ENCODE measurements around the gene MPHOSPH9. TPM values are rescaled to one million over a fixed set of nuclear protein-coding genes. Genes with fewer than 3 reads are reported as not detected.

MPHOSPH9 gene
- total RNA-seq, 1 donor: 68.9 TPM

GRCh38 chr12:123127182-123127495 is 105.8 kb downstream of the MPHOSPH9 start:
- TF ChIP-seq CTCF (IDR thresholded peaks at IDR 0.05; ENCODE audit: insufficient read depth, low read length): no peak
- no peak for DNase-seq (ENCODE audit: low read depth)

DNA sequence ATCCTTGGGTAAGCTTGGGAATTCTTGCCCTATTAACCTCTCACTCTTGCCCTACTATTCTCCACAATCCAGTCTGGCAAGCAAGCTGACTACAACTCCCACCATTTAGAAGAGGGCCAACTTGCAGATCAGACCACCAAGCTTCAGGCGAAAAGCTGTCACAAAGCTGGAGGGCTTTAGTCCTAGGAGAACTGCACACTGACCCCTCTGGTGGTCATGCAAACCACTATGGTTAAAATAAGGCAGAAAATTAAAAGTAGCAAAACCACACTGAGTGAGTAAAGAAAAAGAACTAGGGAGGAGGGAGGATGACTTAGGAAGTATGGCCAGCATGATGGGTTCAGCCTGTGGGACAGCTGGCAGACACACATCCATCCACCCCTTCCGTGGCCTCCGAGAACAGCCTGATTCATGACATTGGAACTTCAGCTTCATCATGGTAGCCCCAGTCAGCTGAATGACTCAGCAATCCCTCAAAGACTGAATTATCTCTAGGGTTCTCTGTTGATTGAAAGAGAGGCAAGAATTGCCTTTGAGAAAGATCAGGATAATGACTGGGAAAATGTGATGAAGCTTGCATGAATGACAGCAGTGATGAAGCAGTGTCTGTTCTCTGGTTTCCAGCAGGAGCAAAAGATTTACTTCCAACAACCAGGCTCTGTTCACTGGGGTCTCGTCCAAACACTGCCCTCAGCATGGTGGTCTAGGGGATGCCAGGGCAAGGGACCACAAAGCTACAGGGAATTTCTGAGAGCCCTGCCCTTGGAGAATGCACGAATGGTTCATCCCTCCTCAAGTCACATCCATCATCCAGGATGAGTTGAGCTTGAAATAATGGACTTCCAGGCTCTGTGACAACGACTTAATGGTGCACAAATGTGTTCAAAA is 106.4 kb downstream of the MPHOSPH9 start:
- TF ChIP-seq CTCF (IDR thresholded peaks at IDR 0.05; ENCODE audit: insufficient read depth, low read length): peak; percentile 23
- peak; percentile 64 for DNase-seq (ENCODE audit: low read depth)
- H3K4me3 ChIP-seq (ENCODE audit: low read depth, low read length): no peak overlapping the region

More at GRCh38 chr12:123127182-123127495, 105.8 kb downstream of the MPHOSPH9 start:
- no peak overlapping the region for H3K4me3 ChIP-seq (ENCODE audit: low read depth, low read length)

DNA sequence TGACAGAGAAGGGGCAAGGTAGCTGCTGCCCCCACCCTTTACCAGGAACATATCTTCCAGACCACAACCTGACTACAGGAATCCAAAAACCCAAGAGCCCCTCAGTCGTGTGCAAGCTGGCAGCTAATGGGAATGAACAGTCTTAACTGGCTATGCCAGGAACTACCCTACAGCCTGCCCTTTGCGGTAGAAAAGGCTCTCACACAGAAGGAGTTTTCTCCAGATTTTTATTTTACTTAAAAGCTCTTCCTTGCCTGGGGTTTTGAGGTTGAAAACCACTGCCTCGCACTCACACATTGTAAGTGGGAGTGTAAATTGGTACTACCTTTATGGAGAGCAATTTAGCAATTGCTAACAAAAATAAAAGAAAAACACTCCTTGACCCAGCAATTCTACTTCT is 110.3 kb downstream of the MPHOSPH9 start:
- H3K4me3 ChIP-seq (ENCODE audit: low read depth, low read length): no peak overlapping the region
- TF ChIP-seq CTCF (IDR thresholded peaks at IDR 0.05; ENCODE audit: insufficient read depth, low read length): no peak
- DNase-seq (ENCODE audit: low read depth): no peak

GRCh38 chr12:123121670-123122069 is 111.3 kb downstream of the MPHOSPH9 start:
- no peak for DNase-seq (ENCODE audit: low read depth)
- no peak overlapping the region for H3K4me3 ChIP-seq (ENCODE audit: low read depth, low read length)
- TF ChIP-seq CTCF (IDR thresholded peaks at IDR 0.05; ENCODE audit: insufficient read depth, low read length): no peak

GRCh38 chr12:123120452-123121166 is 112.3 kb downstream of the MPHOSPH9 start:
- no peak overlapping the region for H3K4me3 ChIP-seq (ENCODE audit: low read depth, low read length)
- no peak for DNase-seq (ENCODE audit: low read depth)
- no peak for TF ChIP-seq CTCF (IDR thresholded peaks at IDR 0.05; ENCODE audit: insufficient read depth, low read length)

GRCh38 chr12:123119808-123120207 is 113.1 kb downstream of the MPHOSPH9 start:
- no peak overlapping the region for H3K4me3 ChIP-seq (ENCODE audit: low read depth, low read length)
- no peak for TF ChIP-seq CTCF (IDR thresholded peaks at IDR 0.05; ENCODE audit: insufficient read depth, low read length)
- DNase-seq (ENCODE audit: low read depth): no peak

All from fibroblast of the aortic adventitia (primary cell).